Stimulated activated naive CD8-positive, alpha-beta T cell treated with anti-CD3 and anti-CD28 coated beads, Interleukin-15, amount 100 ng/mL, for 72 hours (primary cell): ENCODE results near the gene LAPTM5.
A peak's percentile ranks its signal among the peaks of the same experiment; 100 is the strongest.

Source experiments
- ATAC-seq: fragments of 150-1000 bp; cut with Tn5 transposase; 2 replicates; pipeline ENCODE4 v1.10.0; 2021; ENCODE audit warnings: mild to moderate bottlenecking, moderate library complexity
- DNase-seq, 2 donors: peaks; one replicate each; pipeline ENCODE4 v3.0.0; 2021 to 2022
- H3K27ac Mint-ChIP-seq, 2 donors: one replicate each; pipeline ENCODE4 v1.8.0; 2022; ENCODE audit warnings: mild to moderate bottlenecking in 2 of 2, mixed read lengths in 2 of 2, moderate library complexity in 2 of 2
- H3K27me3 Mint-ChIP-seq: one replicate; pipeline ENCODE4 v1.8.0; 2022; ENCODE audit warnings: mixed read lengths
- H3K4me1 Mint-ChIP-seq: one replicate; pipeline ENCODE4 v1.8.0; 2022; ENCODE audit warnings: mild to moderate bottlenecking, mixed read lengths
- H3K4me3 Mint-ChIP-seq, 2 donors: one replicate each; pipeline ENCODE4 v1.8.0; 2022; ENCODE audit warnings: mild to moderate bottlenecking in 2 of 2, mixed read lengths in 2 of 2, moderate library complexity in 1 of 2
- H3K9me3 Mint-ChIP-seq, 2 donors: one replicate each; pipeline ENCODE4 v1.8.0; 2022; ENCODE audit warnings: mixed read lengths in 2 of 2

LAPTM5 gene

GRCh38 chr1:30746212-30747032 is 11.2 kb downstream of the LAPTM5 start:
- DNase-seq, result peak in 1 of 2 donors; percentile 41
- no peaks in the 10 kb centered on the region for H3K9me3 Mint-ChIP-seq
- H3K4me3 Mint-ChIP-seq, result peak overlapping the region; percentile 94 to 98
- ATAC-seq, result peak; percentile 8
- H3K27ac Mint-ChIP-seq, result peak overlapping the region; percentile 92 to 96
- no peaks in the 10 kb centered on the region for H3K27me3 Mint-ChIP-seq
- H3K4me1 Mint-ChIP-seq, result peaks cover 100% of the 10 kb centered on the region

GRCh38 chr1:30745834-30746208 is 11.8 kb downstream of the LAPTM5 start:
- Mint-ChIP-seq H3K27me3 (no peaks in the 10 kb centered on the region), H3K9me3 (no peaks in the 10 kb centered on the region), H3K4me1 (peaks cover 100% of the 10 kb centered on the region), H3K27ac (peak overlapping the region; percentile 92 to 96), H3K4me3 (peak overlapping the region; percentile 94 to 98)
- DNase-seq, result no peak
- ATAC-seq, result no peak

GRCh38 chr1:30745156-30745833 is 12.3 kb downstream of the LAPTM5 start:
- DNase-seq, result no peak
- Mint-ChIP-seq H3K9me3 (no peaks in the 10 kb centered on the region), H3K4me3 (peak overlapping the region; percentile 94 to 98), H3K27me3 (no peaks in the 10 kb centered on the region), H3K4me1 (peaks cover 100% of the 10 kb centered on the region), H3K27ac (peak overlapping the region; percentile 92 to 96)
- ATAC-seq, result no peak

- Mint-ChIP-seq H3K27me3 (no peaks in the 10 kb centered on the region), H3K4me3 (peak overlapping the region; percentile 74 to 98), H3K27ac (peak overlapping the region; percentile 82 to 87), H3K9me3 (no peaks in the 10 kb centered on the region), H3K4me1 (peaks cover 100% of the 10 kb centered on the region)
- ATAC-seq, result peak; percentile 61
- DNase-seq, result peak; percentile 60 to 77
These were observed 13.4 kb downstream of the LAPTM5 start for GRCh38 chr1:30744060-30744756.

- H3K27me3 Mint-ChIP-seq, result no peaks in the 10 kb centered on the region
- no peaks in the 10 kb centered on the region for H3K9me3 Mint-ChIP-seq
- H3K4me1 Mint-ChIP-seq, result peaks cover 100% of the 10 kb centered on the region
- peak; percentile 84 for ATAC-seq
- peak overlapping the region; percentile 74 to 98 for H3K4me3 Mint-ChIP-seq
- peak overlapping the region; percentile 82 to 87 for H3K27ac Mint-ChIP-seq
- DNase-seq, result peak; percentile 62 to 78
These were observed 14.0 kb downstream of the LAPTM5 start for GRCh38 chr1:30743584-30744059.

GRCh38 chr1:30742963-30743559 is 14.5 kb downstream of the LAPTM5 start:
- no peak for ATAC-seq
- Mint-ChIP-seq H3K9me3 (no peaks in the 10 kb centered on the region), H3K27me3 (no peaks in the 10 kb centered on the region), H3K27ac (peak overlapping the region; percentile 82 to 87), H3K4me1 (peaks cover 100% of the 10 kb centered on the region), H3K4me3 (peak overlapping the region; percentile 74 to 98)
- DNase-seq, result no peak

- Mint-ChIP-seq H3K4me3 (peak overlapping the region; percentile 29 to 98), H3K27ac (peak overlapping the region; percentile 31 to 42)
These were observed 15.1 kb downstream of the LAPTM5 start for GRCh38 chr1:30742300-30742962.

GRCh38 chr1:30741239-30741894 is 16.2 kb downstream of the LAPTM5 start:
- H3K9me3 Mint-ChIP-seq, result no peaks in the 10 kb centered on the region
- peaks cover 99% of the 10 kb centered on the region for H3K4me1 Mint-ChIP-seq
- H3K27me3 Mint-ChIP-seq, result no peaks in the 10 kb centered on the region
- peak overlapping the region; percentile 57 to 94 for H3K27ac Mint-ChIP-seq
- no peak for ATAC-seq
- DNase-seq, result no peak
- H3K4me3 Mint-ChIP-seq, result peak overlapping the region; percentile 68 to 73

More at GRCh38 chr1:30742300-30742962, 15.1 kb downstream of the LAPTM5 start:
- H3K4me1 Mint-ChIP-seq, result peaks cover 100% of the 10 kb centered on the region
- no peak for ATAC-seq
- DNase-seq, result no peak
- no peaks in the 10 kb centered on the region for H3K9me3 Mint-ChIP-seq
- H3K27me3 Mint-ChIP-seq, result no peaks in the 10 kb centered on the region

GRCh38 chr1:30740251-30741238 is 17.0 kb downstream of the LAPTM5 start:
- Mint-ChIP-seq H3K27me3 (no peaks in the 10 kb centered on the region), H3K27ac (peak overlapping the region; percentile 91 to 94), H3K9me3 (no peaks in the 10 kb centered on the region), H3K4me3 (peak overlapping the region; percentile 68 to 73), H3K4me1 (peaks cover 95% of the 10 kb centered on the region)
- DNase-seq (no peak), ATAC-seq (no peak)

GRCh38 chr1:30739601-30740000 is 18.0 kb downstream of the LAPTM5 start:
- ATAC-seq, result no peak
- Mint-ChIP-seq H3K27me3 (no peaks in the 10 kb centered on the region), H3K4me1 (peaks cover 88% of the 10 kb centered on the region), H3K4me3 (peak overlapping the region in 1 of 2 donors; percentile 17), H3K27ac (peak overlapping the region in 1 of 2 donors; percentile 36), H3K9me3 (no peaks in the 10 kb centered on the region)
- DNase-seq, result no peak

- DNase-seq (no peak), ATAC-seq (no peak)
- no peaks in the 10 kb centered on the region for H3K9me3 Mint-ChIP-seq
- peaks cover 81% of the 10 kb centered on the region for H3K4me1 Mint-ChIP-seq
- H3K4me3 Mint-ChIP-seq, result no peak overlapping the region
- no peaks in the 10 kb centered on the region for H3K27me3 Mint-ChIP-seq
- peak overlapping the region; percentile 79 to 92 for H3K27ac Mint-ChIP-seq
These were observed 18.6 kb downstream of the LAPTM5 start for GRCh38 chr1:30738715-30739559.

GRCh38 chr1:30738040-30738714 is 19.4 kb downstream of the LAPTM5 start:
- peak overlapping the region; percentile 79 to 92 for H3K27ac Mint-ChIP-seq
- H3K9me3 Mint-ChIP-seq, result no peaks in the 10 kb centered on the region
- no peaks in the 10 kb centered on the region for H3K27me3 Mint-ChIP-seq
- ATAC-seq, result peak; percentile 70
- DNase-seq, result no peak
- no peak overlapping the region for H3K4me3 Mint-ChIP-seq
- peaks cover 73% of the 10 kb centered on the region for H3K4me1 Mint-ChIP-seq
